ENCODE data around the gene ITLN1.

DNA sequence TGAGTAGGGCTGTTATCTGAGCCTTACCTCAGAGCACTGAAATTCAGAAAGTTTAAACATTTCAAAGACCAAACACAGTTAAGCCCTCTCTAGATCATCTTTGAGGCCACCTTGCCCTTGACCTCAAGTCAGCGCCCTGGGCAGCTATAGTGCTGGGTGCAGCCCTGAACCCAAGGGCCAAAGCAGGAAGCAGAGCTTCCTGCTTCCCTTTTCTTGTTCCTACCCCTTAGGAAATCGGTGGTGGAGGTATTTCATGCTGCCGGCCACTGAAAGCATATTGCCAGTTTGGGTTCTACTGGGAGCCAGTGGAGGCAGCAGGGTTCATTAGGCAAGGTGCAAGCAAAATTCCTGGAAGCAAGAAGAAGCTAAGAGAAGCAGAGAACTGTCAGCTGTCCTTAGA, 48.4 kb downstream of the ITLN1 start:
- TF ChIP-seq, protein P1, sequence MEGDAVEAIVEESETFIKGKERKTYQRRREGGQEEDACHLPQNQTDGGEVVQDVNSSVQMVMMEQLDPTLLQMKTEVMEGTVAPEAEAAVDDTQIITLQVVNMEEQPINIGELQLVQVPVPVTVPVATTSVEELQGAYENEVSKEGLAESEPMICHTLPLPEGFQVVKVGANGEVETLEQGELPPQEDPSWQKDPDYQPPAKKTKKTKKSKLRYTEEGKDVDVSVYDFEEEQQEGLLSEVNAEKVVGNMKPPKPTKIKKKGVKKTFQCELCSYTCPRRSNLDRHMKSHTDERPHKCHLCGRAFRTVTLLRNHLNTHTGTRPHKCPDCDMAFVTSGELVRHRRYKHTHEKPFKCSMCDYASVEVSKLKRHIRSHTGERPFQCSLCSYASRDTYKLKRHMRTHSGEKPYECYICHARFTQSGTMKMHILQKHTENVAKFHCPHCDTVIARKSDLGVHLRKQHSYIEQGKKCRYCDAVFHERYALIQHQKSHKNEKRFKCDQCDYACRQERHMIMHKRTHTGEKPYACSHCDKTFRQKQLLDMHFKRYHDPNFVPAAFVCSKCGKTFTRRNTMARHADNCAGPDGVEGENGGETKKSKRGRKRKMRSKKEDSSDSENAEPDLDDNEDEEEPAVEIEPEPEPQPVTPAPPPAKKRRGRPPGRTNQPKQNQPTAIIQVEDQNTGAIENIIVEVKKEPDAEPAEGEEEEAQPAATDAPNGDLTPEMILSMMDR (IDR thresholded peaks at IDR 0.05): no peak
- no peak for TF ChIP-seq POLR2A (IDR thresholded peaks at IDR 0.05)

Data from transverse colon (tissue), 3 donors.